ENCODE data around the gene APMAP. TPM values are rescaled to one million over a fixed set of nuclear protein-coding genes. Genes with fewer than 3 reads are reported as not detected.

The APMAP gene
- total and polyA plus RNA-seq, 2 of the 13 experiments (the other 11 are each of a cell fraction or from before 2014, with no cell fraction given): 168 to 214 TPM

- TF ChIP-seq E2F1 (CRISPR knock-in tag; IDR thresholded peaks at IDR 0.05): no peak
- peak; percentile 28; the same call in 1 of the 2 replicates for TF ChIP-seq FOXK1 (CRISPR knock-in tag; IDR thresholded peaks at IDR 0.05; ENCODE audit: borderline replicate concordance, low read depth)
- TF ChIP-seq ZNF720 (CRISPR knock-in tag; IDR thresholded peaks at IDR 0.05): no peak
- peak; percentile 52; the same call in 1 of the 3 replicates for TF ChIP-seq MXI1 (IDR thresholded peaks at IDR 0.05; ENCODE audit: borderline replicate concordance, low read depth, low read length)
- no peak for TF ChIP-seq MAF1 (CRISPR knock-in tag; IDR thresholded peaks at IDR 0.05; ENCODE audit: borderline replicate concordance)
- TF ChIP-seq ZNF12 (CRISPR knock-in tag; IDR thresholded peaks at IDR 0.05): 0 out of 2 replicates have a peak, but pooled peaks have one; percentile 40
- no peak for TF ChIP-seq DNMT1 (CRISPR knock-in tag; IDR thresholded peaks at IDR 0.05)
- no peak for TF ChIP-seq ZNF543 (CRISPR knock-in tag; IDR thresholded peaks at IDR 0.05)
- TF ChIP-seq ZNF3 (CRISPR knock-in tag; IDR thresholded peaks at IDR 0.05): no peak
- no peak for TF ChIP-seq TBP (CRISPR knock-in tag; IDR thresholded peaks at IDR 0.05)
- TF ChIP-seq CTCF (CRISPR knock-in tag; IDR thresholded peaks at IDR 0.05): peak; percentile 99
- TF ChIP-seq ZFY (CRISPR knock-in tag; IDR thresholded peaks at IDR 0.05): no peak
- no peak for TF ChIP-seq ZNF260 (CRISPR knock-in tag; IDR thresholded peaks at IDR 0.05; ENCODE audit: borderline replicate concordance, low read depth)
- TF ChIP-seq ARID3A (IDR thresholded peaks at IDR 0.05; ENCODE audit: low read depth, low read length): peak; percentile 72
- no peak for TF ChIP-seq SOX5 (CRISPR knock-in tag; IDR thresholded peaks at IDR 0.05; ENCODE audit: borderline replicate concordance)
- TF ChIP-seq HIC2 (CRISPR knock-in tag; IDR thresholded peaks at IDR 0.05; ENCODE audit: low read depth): no peak
- no peak for TF ChIP-seq HHEX (CRISPR knock-in tag; IDR thresholded peaks at IDR 0.05)
- TF ChIP-seq ONECUT2 (CRISPR knock-in tag; IDR thresholded peaks at IDR 0.05): no peak
- TF ChIP-seq, protein P1, sequence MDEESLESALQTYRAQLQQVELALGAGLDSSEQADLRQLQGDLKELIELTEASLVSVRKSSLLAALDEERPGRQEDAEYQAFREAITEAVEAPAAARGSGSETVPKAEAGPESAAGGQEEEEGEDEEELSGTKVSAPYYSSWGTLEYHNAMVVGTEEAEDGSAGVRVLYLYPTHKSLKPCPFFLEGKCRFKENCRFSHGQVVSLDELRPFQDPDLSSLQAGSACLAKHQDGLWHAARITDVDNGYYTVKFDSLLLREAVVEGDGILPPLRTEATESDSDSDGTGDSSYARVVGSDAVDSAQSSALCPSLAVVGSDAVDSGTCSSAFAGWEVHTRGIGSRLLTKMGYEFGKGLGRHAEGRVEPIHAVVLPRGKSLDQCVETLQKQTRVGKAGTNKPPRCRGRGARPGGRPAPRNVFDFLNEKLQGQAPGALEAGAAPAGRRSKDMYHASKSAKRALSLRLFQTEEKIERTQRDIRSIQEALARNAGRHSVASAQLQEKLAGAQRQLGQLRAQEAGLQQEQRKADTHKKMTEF (CRISPR knock-in tag; IDR thresholded peaks at IDR 0.05): peak; percentile 56
- no peak for TF ChIP-seq ZNF777 (CRISPR knock-in tag; IDR thresholded peaks at IDR 0.05)
- TF ChIP-seq CC2D1A (CRISPR knock-in tag; IDR thresholded peaks at IDR 0.05): no peak
- TF ChIP-seq ZMAT5 (CRISPR knock-in tag; IDR thresholded peaks at IDR 0.05; ENCODE audit: borderline replicate concordance, low read depth): no peak
Measured at GRCh38 chr20:24994470-24995368, 2.2 kb upstream of the APMAP start (continued).

All from HepG2 (cell line).